Sigmoid colon (tissue), 3 donors: ENCODE results near the gene SPG7.

Experiments used
- CTCF ChIP-seq, 4 experiments: fragments of 450-650 bp in 3 of 4; fragments of 200-600 bp in 1 of 4; IDR thresholded peaks; one replicate each; pipeline ENCODE4 v1.5.1; 2016 to 2019; ENCODE audit warnings: antibody characterized with exemption in 4 of 4, mild to moderate bottlenecking in 3 of 4, moderate library complexity in 2 of 4
- POLR2A ChIP-seq, 2 donors: fragments of 450-650 bp; IDR thresholded peaks; one replicate each; pipeline ENCODE4 v1.6.1; 2016; ENCODE audit warnings: antibody characterized with exemption in 2 of 2, mild to moderate bottlenecking in 2 of 2, moderate library complexity in 2 of 2

GRCh38 chr16:89573826-89574680, 65.8 kb downstream of the SPG7 start:
- TF ChIP-seq CTCF (IDR thresholded peaks at IDR 0.05) (no peak), POLR2A (IDR thresholded peaks at IDR 0.05) (no peak)
